Measurements from ENCODE around the gene DHRSX.
"Not testable (repeated sequence)": the region's sequence is repeated elsewhere in the genome, so short reads cannot be mapped to it uniquely, and the experiment has no call there.

The DHRSX gene, protein sequence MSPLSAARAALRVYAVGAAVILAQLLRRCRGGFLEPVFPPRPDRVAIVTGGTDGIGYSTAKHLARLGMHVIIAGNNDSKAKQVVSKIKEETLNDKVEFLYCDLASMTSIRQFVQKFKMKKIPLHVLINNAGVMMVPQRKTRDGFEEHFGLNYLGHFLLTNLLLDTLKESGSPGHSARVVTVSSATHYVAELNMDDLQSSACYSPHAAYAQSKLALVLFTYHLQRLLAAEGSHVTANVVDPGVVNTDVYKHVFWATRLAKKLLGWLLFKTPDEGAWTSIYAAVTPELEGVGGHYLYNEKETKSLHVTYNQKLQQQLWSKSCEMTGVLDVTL

DNA sequence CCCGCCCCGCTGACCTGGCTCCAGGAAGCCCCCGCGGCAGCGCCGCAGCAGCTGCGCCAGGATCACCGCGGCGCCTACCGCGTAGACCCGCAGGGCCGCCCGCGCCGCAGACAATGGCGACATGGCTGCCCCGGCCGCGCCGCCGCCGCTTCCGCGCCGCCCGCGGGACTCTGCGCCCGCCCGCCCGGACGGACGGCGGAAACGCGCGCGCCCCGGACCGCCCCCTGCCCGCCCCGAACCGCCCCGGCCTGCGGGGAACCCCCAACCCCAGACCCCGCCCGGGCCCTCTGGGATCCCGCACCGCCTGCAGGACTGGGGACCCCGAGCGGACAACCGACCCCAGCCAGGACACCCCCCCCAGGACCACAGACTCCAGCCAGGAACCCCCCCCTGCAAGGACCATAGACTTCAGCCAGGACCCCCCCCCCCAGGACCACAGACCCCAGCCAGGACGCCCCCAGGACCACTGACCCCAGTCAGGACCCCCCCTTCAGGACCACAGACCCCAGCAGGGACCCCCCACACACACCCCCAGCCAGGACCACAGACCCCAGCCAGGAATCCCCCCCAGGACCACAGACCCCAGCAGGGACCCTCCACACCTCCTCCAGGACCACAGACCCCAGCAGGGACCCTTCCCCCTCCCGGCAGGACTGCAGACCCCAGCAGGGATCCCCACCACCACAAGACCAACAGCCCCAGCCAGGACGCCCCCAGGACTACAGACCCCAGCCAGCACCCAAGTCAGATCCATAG, at the start of gene DHRSX, which contains the start of gene ZBED1:
Gene DHRSX, minus strand, starts transcription at position 174 of the 756 bp plus-strand sequence. Its CDS starts 51 bp downstream, at position 123.
Gene ZBED1, minus strand, starts transcription at position 174 of the 756 bp plus-strand sequence. CDS start 10,257 bp downstream, outside the sequence.
- intact Hi-C loops (cut with DNase I): no loop called here
- DNase-seq: no peak

DNA sequence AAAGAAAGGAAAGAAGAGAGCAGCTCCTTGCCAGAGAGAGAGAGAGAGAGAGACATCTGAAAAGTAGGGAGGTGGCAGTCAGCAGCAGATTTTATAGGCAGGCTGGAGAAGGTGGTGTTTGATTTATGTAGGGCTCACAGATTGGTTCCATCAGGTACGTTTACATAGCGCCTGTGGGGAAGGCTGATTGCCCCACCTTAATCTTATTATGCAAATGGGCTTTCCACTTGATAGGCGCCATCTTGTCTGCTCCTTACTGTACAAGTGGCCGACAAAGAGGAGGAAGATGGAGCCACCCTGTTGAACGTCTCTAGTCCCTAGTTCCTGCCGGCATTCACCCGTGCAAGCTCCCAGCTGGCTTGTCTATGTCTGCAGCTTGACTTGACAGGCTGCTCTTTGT, 49.1 kb upstream of the DHRSX start:
- no peak for DNase-seq
- intact Hi-C loops (cut with DNase I): no loop called here

DNA sequence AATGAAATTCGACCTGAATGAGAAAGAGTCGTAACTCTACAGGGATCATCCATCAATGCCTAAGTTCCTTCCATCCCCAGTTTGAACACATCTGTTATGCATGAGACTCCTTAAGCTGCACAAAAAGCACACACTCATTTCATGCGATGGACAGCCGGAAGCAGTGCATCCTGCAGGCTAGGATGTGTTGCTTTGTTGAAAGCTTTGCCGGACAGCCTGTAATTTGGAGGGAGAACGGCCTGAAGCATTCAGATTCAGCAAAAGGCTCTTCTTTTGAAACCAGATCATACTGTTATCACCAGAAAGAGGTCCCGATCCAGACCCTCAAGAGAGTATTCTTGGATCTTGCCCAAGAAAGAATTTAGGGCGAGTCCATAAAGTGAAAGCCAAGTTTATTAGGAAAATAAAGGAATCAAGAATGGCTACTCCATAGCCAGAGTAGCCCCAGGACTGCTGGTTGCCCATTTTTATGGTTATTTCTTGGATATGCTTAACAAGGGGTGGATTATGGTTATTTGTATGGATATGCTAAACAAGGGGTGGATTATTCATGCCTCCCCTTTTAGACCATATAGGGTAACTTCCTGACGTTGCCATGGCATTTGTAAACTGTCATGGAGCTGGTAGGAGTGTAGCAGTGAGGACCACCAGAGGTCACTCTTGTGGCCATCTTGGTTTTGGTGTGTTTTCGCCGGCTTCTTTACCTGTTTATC, 48.1 kb upstream of the DHRSX start:
- intact Hi-C loops (cut with DNase I): no loop called here
- no peak for DNase-seq

DNA sequence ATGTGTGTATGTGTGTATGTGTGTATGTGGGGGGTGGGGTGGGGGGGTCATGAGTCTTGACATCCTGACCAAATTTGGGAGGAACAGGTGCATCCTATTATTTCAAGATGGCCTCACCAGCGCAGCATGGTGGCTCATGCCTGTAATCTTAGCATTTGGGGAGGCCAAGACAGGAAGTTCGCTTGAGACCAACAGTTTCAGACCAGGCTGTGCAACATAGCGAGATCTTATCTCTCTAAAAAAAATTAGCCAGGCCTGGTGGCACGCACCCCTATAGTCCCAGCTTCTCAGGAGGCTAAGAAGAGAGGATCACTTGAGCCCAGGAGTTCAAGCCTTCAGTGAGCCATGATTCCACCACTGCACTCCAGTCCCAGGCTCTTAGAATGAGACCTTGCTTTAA, 47.0 kb upstream of the DHRSX start:
- intact Hi-C loops (cut with DNase I): no loop called here
- DNase-seq: no peak

DNA sequence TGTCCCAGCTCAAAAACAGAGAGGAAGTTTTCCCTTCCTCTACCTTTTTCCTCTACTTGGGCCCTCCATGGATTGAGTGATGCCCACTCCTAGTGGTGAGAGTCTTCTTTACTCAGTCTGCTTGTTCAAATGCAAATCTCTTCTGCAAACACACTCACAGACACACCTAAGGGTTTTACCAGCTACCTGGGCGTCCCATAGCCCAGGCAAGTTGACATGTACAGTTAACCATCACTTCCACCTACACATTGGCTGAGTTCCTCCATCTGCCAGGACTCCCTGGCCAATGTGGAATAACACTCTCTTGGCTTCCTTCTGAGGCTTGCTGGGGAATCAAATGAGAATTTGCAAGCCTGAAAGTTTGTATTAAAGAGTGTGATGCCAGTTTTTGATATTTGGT, 45.7 kb upstream of the DHRSX start:
- no peak for DNase-seq
- intact Hi-C loops (cut with DNase I): no loop called here

DNA sequence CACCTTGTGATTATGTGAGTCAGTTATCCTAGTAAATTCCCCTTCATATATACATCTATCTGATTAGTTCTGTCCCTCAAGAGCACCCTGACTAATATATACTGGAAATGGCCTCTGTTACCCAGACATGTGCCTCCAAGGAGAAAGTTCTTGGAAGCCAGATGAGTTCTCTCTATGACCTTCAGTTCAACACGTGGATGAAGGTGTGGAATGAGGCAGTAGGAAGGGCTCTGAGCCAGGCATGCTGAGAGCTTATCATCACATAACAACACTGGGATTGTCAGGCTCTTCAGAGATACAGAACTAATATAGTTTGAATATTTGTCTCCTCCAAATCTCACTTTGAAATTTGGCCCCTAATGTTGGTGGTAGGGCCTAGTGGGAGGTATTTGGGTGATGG, 44.4 kb upstream of the DHRSX start:
- DNase-seq: no peak
- intact Hi-C loops (cut with DNase I): no loop called here

DNA sequence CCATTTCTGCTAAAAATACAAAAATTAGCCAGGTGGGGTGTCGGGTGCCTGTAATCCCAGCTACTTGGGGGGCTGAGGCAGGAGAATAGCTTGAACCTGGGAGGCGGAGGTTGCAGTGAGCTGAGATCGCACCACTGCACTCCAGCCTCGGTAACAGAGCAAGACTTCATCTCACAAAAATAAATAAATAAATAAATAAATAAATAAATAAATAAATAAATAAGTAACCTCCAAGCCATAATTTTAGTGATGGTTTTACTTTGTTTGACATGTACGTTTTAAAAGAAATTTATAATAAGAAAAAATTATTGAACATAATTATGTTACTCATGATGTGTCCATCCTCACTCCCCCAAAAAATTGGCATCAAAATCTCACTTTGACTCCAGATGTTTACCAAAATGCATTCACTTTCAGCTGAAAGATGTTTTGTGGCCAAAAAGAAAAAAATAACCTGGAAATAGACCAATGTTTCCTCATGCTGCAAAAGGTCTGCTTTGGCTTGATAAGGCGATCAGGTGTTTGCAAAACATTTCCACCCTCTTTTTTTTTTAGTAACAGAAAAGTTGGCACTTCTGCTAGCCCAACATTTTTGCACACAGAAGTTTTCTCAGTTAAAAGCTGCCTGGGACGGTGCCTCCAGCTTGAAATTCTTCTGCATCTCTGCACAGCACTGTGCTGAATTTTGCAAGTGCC, 42.2 kb upstream of the DHRSX start:
- no peak for DNase-seq
- intact Hi-C loops (cut with DNase I): no loop called here

DNA sequence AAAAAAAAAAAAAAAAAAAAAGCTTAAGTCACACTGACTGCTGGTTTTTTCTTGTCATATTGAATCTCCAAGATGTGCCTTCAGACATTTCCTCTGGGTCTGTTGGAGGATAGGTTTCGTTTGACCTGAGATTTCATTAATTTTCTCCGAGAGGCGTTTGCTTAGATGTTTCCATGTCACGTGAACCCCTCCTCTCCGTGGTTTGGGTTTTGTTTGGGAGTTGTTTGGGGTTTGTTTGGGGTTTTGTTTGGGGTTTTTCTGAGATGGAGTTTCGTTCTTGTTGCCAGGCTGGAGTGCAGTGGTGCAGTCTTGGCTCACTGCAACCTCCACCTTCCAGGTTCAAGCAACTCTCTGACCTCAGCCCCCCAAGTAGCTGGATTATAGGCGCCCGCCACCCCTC, 40.8 kb upstream of the DHRSX start:
- DNase-seq: no peak
- intact Hi-C loops (cut with DNase I): no loop called here

DNA sequence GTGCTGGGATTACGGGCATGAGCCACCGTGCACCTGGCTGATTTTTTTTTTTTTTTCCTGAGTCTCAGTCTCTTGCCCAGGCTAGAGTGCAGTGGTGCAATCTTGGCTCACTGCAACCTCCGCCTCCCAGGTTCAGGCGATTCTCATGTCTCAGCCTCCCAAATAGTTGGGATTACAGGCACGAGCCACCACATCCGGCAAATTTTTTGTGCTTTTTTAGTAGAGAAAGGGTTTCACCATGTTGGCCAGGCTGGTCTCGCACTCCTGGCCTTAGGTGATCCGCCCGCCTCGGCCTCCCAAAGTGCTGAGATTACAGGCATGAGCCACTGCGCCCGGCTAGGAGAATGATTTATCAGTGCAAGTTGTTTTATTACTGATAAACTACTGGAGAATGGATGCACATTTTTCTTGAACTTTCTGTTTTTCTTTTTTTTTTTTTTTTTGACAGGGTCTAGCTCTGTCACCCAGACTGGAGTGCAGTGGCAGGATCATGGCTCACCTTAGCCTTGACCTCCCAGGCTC, 39.7 kb upstream of the DHRSX start:
- intact Hi-C loops (cut with DNase I): no loop called here
- no peak for DNase-seq

DNA sequence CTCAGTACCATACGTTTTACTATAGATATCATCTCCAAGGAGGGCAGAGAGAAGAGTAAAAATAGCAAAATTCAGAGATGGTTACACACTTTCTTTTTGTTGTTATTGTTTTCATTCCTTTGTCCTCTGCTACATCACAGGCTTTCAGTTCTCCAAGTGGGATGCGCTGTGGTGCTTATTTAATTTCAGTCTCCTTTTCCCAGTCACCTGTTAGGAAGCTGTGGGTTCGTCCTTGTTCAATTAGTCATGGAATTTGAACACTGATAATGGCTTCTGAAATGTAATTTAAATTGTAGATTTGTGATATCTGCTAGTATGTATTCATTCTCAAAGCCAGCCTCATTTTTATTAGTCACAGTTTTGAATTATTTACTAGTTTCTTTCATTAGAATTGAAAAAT, 38.8 kb upstream of the DHRSX start:
- intact Hi-C loops (cut with DNase I): no loop called here
- DNase-seq: no peak

DNA sequence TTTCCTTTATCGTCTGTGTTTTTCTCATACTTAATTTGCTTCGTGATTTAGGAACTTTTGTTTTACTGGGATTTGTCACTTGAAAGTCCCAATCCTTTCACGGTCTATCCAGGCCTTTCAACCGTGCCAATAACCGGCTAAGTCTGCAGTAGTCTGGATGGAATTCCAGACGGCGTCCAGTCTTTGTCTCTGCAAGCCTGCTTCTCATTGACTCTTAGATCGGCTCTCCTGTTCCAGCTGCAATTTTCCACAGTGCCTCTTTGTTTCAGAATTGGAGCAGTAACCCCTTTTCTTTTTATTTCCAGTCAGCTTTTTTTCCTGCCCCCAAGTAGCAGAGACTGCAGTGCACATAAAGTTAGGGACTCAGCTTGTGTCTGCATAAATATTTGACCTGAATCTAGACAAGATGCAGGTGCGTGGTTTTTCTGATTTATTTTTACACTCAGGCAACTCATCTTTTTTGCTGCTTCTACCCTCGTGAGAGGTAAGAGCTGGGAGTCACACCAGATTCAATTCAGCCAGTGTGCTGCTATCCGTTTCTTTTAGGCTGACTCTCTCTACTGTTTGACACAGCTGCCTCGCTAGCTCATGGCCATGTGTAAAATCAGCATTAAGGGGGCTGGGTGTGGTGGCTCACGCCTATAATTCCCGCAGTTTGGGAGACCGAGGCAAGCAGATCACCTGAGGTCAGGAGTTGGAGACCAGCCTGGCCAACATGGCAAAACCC, 37.4 kb upstream of the DHRSX start:
- intact Hi-C loops (cut with DNase I): no loop called here
- peak in 2 of 10 donors; percentile 5 to 19 for DNase-seq

DNA sequence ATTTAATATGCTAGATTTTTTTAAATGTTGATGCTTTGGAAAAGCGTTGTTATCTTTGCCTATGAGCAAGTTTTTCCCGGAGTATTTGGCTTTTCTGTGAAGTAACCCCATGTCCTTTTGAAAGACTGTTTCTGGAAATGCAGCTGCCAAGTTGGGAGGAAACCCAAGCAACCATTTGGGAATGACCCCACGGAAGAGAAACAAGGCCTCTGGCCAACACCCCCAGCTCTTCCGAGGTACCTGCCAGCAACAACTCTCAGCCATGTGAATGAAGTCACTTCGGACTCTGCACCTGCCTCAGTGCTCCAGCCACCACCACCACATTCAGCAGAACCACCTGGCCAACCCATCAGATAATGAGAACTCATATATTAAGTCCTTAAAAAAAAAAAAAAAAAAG, 36.2 kb upstream of the DHRSX start:
- intact Hi-C loops (cut with DNase I): no loop called here
- no peak for DNase-seq

DNA sequence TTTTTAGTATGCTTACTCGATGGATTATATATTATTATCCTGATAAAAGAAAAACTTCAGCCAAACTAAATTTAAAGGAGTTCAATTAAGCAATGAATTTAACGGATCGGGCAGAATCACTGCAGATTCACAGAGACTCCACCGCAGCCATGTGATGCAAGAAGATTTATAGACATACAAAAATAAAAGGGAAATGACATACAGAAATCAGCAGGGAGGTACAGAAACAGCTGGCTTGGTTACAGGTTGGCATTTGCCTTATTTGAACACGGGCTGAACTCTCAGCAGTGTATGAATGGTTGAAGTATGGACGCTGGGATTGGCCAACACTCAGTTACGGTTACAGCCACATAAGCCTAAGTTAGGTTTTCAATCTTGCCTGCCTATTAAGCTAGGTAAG, 35.4 kb upstream of the DHRSX start:
- intact Hi-C loops (cut with DNase I): no loop called here
- DNase-seq: no peak

DNA sequence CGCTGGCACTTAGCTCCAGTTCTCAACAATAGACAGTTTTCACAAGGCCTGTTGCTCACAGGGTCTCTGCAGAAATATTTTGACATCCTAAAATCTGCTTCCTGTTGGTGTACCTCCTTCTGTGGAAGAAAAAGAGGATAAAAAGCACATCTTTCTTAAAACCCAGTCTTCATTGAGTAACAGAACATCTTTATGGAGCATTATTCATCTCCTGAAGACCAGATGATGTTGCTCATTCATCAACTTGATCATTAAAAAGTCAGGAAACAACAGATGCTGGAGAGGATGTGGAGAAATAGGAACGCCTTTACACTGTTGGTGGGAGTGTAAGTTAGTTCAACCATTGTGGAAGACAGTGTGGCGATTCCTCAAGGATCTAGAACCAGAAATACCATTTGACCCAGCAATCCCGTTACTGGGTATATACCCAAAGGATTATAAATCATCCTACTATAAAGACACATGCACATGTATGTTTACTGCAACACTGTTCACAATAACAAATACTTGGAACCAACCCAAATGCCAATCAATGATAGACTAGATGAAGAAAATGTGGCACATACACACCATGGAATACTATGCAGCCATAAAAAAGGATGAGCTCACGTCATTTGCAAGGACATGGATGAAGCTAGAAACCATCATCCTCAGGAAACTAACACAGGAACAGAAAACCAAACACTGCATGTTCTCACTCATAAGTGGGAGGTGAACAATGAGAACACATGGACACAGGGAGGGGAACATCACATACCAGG, 33.7 kb upstream of the DHRSX start:
- DNase-seq; intact Hi-C loops (cut with DNase I): not testable (repeated sequence)

DNA sequence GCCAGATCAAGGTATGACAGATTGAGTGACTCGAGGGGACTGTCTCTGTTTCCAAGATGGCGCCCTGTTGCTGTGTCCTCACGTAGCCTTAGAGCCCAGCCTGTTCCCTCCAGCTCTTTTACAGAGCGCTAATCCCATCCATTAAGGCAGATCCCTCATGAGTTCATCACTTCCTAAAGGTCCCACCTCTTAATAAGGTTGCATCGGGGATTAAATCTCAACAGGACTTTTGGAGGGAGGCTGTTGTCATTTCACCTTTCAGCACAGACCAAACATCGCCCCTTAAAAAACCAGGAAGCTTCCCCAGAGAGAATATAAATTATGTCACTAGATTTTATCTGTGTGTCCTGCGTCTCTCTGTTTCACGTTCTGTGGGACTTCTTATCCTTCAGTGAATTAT, 32.6 kb upstream of the DHRSX start:
- intact Hi-C loops (cut with DNase I): no loop called here
- no peak for DNase-seq

DNA sequence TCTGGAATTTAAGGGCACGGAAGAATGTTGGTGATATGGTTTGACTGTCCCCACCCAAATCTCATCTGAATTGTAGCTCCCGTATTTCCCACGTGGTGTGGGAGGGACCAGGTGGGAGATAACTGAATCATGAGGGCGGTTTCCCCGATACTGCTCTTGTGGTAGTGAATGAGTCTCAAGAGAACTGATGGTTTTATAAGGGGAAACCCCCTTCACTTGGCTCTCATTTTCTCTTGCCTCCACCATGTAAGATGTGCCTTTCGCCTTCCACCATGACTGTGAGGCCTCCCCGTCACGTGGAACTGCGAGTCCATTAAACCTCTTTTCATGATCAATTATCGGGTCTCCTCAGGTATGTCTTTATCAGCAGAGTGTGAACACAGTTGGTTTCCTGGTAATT, 25.6 kb upstream of the DHRSX start:
- DNase-seq: no peak
- intact Hi-C loops (cut with DNase I): no loop called here

DNA sequence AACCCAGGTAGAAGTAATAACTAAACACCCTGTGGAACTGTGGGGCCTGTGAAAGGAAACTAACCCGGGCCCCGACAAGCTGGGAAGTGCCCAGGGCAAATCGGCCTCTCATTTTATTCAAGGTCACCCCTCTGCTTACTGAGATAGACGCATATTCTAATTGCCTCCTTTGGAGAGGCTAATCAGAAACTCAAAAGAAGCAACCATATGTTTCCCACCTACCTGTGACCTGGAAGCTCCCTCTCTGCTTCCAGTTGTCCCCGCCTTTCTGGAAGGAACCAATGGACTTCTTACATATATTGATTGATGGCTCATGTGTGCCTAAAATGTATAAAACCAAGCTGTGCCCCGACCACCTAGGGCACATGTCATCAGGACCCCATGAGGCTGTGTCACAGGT, 23.1 kb upstream of the DHRSX start:
- intact Hi-C loops (cut with DNase I): no loop called here
- DNase-seq: no peak

DNA sequence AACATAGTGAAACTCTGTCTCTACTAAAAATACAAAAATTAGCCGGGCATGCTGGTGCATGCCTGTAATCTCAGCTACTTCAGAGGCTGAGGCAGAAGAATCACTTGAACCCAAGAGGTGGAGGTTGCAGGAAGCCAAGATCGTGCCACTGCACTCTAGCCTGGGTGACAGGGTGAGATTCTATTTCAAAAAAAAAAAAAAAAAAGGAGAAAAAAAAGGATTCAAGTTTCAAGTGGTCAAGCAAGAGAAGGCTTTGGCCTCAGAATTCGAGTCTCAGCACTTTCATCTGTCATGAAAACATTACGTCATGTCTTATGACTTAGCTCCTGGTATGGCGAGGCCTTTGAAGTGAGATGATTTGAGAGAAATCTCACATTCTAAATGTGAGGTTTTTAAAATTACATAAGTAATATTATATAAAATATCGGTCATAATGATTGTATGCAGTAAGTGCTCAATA, 21.2 kb upstream of the DHRSX start:
- DNase-seq: no peak
- intact Hi-C loops (cut with DNase I): no loop called here

All from posterior cingulate gyrus (tissue), 11 donors.